COR-L47 (cell line): ENCODE data around the gene IGSF10.
"Not testable (repeated sequence)": the region's sequence is repeated elsewhere in the genome, so short reads cannot be mapped to it uniquely, and the experiment has no call there.

Source experiments
- DNase-seq: peaks from one replicate; lab custom pipeline; 2025; lab: John Stamatoyannopoulos, UW

IGSF10 gene

GRCh38 chr3:151460774-151461450, at the start of gene IGSF10:
TSS of gene IGSF10 (minus strand) at chr3:151461061. CDS start at chr3:151458709, 2,352 bp downstream.
- no peak for DNase-seq

GRCh38 chr3:151509468-151510135, 48.7 kb upstream of the IGSF10 start:
- DNase-seq = not testable (repeated sequence)

- DNase-seq = no peak
Measured at GRCh38 chr3:151504606-151505005, 43.7 kb upstream of the IGSF10 start.

GRCh38 chr3:151503074-151503473, 42.2 kb upstream of the IGSF10 start:
- no peak for DNase-seq

GRCh38 chr3:151501923-151502632, 41.2 kb upstream of the IGSF10 start:
- DNase-seq = no peak

GRCh38 chr3:151501171-151501922, 40.5 kb upstream of the IGSF10 start:
- DNase-seq = no peak

- no peak for DNase-seq
Measured at GRCh38 chr3:151499168-151499567, 38.3 kb upstream of the IGSF10 start.

GRCh38 chr3:151491525-151491924, 30.7 kb upstream of the IGSF10 start:
- no peak for DNase-seq

GRCh38 chr3:151487833-151488232, 27.0 kb upstream of the IGSF10 start:
- not testable (repeated sequence) for DNase-seq

- no peak for DNase-seq
Measured at GRCh38 chr3:151483961-151484520, 23.2 kb upstream of the IGSF10 start.

- DNase-seq = no peak
Measured at GRCh38 chr3:151483488-151483887, 22.6 kb upstream of the IGSF10 start.

- no peak for DNase-seq
Measured at GRCh38 chr3:151480492-151480891, 19.6 kb upstream of the IGSF10 start.

GRCh38 chr3:151479452-151479851, 18.6 kb upstream of the IGSF10 start:
- no peak for DNase-seq

- DNase-seq = no peak
Measured at GRCh38 chr3:151478335-151478697, 17.5 kb upstream of the IGSF10 start.

- no peak for DNase-seq
Measured at GRCh38 chr3:151477591-151478334, 16.9 kb upstream of the IGSF10 start.

GRCh38 chr3:151476344-151477018, 15.6 kb upstream of the IGSF10 start:
- no peak for DNase-seq

- DNase-seq = peak; percentile 79
Measured at GRCh38 chr3:151468284-151468917, 7.5 kb upstream of the IGSF10 start.

- no peak for DNase-seq
Measured at GRCh38 chr3:151467069-151467468, 6.2 kb upstream of the IGSF10 start.

GRCh38 chr3:151462991-151463390, 2.1 kb upstream of the IGSF10 start:
- no peak for DNase-seq

GRCh38 chr3:151462278-151462780, 1.5 kb upstream of the IGSF10 start:
- no peak for DNase-seq
